ENCODE results near the gene MMP19.
"Not testable (repeated sequence)": the region's sequence is repeated elsewhere in the genome, so short reads cannot be mapped to it uniquely, and the experiment has no call there.

Gene MMP19

GRCh38 chr12:55843431-55843830 is 695 bp upstream of the MMP19 start:
- no peak for DNase-seq (ENCODE audit: low spot score)

- DNase-seq (ENCODE audit: low spot score): no peak
These were observed 2.0 kb downstream of the MMP19 start for GRCh38 chr12:55840581-55841351.

GRCh38 chr12:55839345-55840140 is 3.2 kb downstream of the MMP19 start:
- DNase-seq (ENCODE audit: low spot score): no peak

GRCh38 chr12:55838361-55838760 is 4.4 kb downstream of the MMP19 start:
- no peak for DNase-seq (ENCODE audit: low spot score)

- DNase-seq (ENCODE audit: low spot score): not testable (repeated sequence)
These were observed 8.3 kb downstream of the MMP19 start for GRCh38 chr12:55834400-55834799.

GRCh38 chr12:55833056-55833455 is 9.7 kb downstream of the MMP19 start:
- DNase-seq (ENCODE audit: low spot score): no peak

- no peak for DNase-seq (ENCODE audit: low spot score)
These were observed 11.3 kb downstream of the MMP19 start for GRCh38 chr12:55831447-55831815.

- peak; percentile 79 for DNase-seq (ENCODE audit: low spot score)
These were observed 11.9 kb downstream of the MMP19 start for GRCh38 chr12:55830601-55831446.

- DNase-seq (ENCODE audit: low spot score): peak; percentile 74
These were observed 12.7 kb downstream of the MMP19 start for GRCh38 chr12:55829967-55830600.

- DNase-seq (ENCODE audit: low spot score): no peak
These were observed 14.4 kb downstream of the MMP19 start for GRCh38 chr12:55828357-55828756.

GRCh38 chr12:55827806-55828205 is 14.9 kb downstream of the MMP19 start:
- DNase-seq (ENCODE audit: low spot score): no peak

- DNase-seq (ENCODE audit: low spot score): no peak
These were observed 18.0 kb downstream of the MMP19 start for GRCh38 chr12:55824726-55825125.

GRCh38 chr12:55823419-55823818 is 19.3 kb downstream of the MMP19 start:
- DNase-seq (ENCODE audit: low spot score): no peak

- DNase-seq (ENCODE audit: low spot score): no peak
These were observed 20.5 kb downstream of the MMP19 start for GRCh38 chr12:55822228-55822627.

- no peak for DNase-seq (ENCODE audit: low spot score)
These were observed 22.1 kb downstream of the MMP19 start for GRCh38 chr12:55820679-55821078.

GRCh38 chr12:55818886-55819285 is 23.9 kb downstream of the MMP19 start:
- DNase-seq (ENCODE audit: low spot score): no peak

- DNase-seq (ENCODE audit: low spot score): no peak
These were observed 24.5 kb downstream of the MMP19 start for GRCh38 chr12:55818140-55818728.

- peak; percentile 100 for DNase-seq (ENCODE audit: low spot score)
These were observed 25.2 kb downstream of the MMP19 start, which contains the start of the genes ORMDL2 and SARNP for GRCh38 chr12:55817345-55818139. ORMDL2 (plus strand) TSS chr12:55818041; CDS start chr12:55819000, 959 bp downstream. SARNP (minus strand) TSS chr12:55817724; CDS start chr12:55817701, 23 bp downstream.

- no peak for DNase-seq (ENCODE audit: low spot score)
These were observed 25.8 kb downstream of the MMP19 start for GRCh38 chr12:55816881-55817344.

GRCh38 chr12:55815473-55815872 is 27.3 kb downstream of the MMP19 start:
- DNase-seq (ENCODE audit: low spot score): no peak
